ENCODE data around the gene TEC. TPM values are rescaled to one million over a fixed set of nuclear protein-coding genes. Genes with fewer than 3 reads are reported as not detected.

The TEC gene
- total and polyA plus RNA-seq, 2 of the 8 experiments (the other 6 are each of a cell fraction or from before 2014, with no cell fraction given), result 0.73 to 1.8 TPM

DNA sequence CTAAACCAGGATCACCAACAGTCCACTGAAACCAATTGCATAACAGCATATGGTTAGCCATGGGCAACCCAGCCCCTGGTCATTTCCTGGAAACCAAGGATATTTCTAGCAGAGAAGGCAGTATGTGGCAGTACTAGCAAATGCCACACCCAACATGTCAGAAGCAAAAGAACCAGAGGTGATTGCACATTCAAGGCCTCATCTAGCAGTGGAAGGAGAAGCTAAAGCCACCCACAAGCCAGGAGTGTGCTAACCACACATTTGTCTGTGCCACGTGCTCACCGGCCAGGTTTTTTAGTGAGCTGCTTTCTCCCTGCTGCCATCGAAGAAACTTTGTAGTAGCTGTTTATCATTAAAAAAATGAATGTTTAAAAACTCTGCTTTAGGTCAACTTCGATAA is 42.0 kb downstream of the TEC start:
- Histone ChIP-seq H2BK20ac (ENCODE audit: low read length) (no peak overlapping the region), H3K4me2 (ENCODE audit: insufficient read depth in 1 of 2, low read depth in 2 of 2, low read length in 2 of 2) (no peak overlapping the region), H3K14ac (ENCODE audit: insufficient read length) (no peak overlapping the region), H3K4ac (replicated peaks; ENCODE audit: insufficient read length, low read depth, low read length) (no peak overlapping the region), H3K79me1 (ENCODE audit: low read depth, low read length) (no peaks in the 10 kb centered on the region), H3K27me3 (replicated peaks in 1 of 4; ENCODE audit: control insufficient read depth in 3 of 4, extremely low read depth in 1 of 4, insufficient read depth in 3 of 4, low read length in 3 of 4) (no peaks in the 10 kb centered on the region), H2AFZ (ENCODE audit: low read length) (no peak overlapping the region), H3K56ac (replicated peaks; ENCODE audit: insufficient read length, low read depth, low read length) (no peak overlapping the region), H2BK5ac (ENCODE audit: low read depth, low read length) (no peak overlapping the region), H3K27ac (ENCODE audit: low read depth, low read length) (no peak overlapping the region), H3K9me3 (ENCODE audit: insufficient read depth in 2 of 2, low read depth in 1 of 2, low read length in 1 of 2) (no peaks in the 10 kb centered on the region), H2AK5ac (ENCODE audit: low read depth, low read length) (no peak overlapping the region), H3K4me3 (ENCODE audit: extremely low read depth in 1 of 4, insufficient read depth in 2 of 4, low read depth in 3 of 4, low read length in 4 of 4) (no peak overlapping the region), H3K9ac (replicated peaks in 1 of 4; ENCODE audit: extremely low read depth in 1 of 4, low read depth in 3 of 4, low read length in 3 of 4) (no peak overlapping the region), H3K23me2 (ENCODE audit: low read depth, low read length) (no peaks in the 10 kb centered on the region), H4K20me1 (replicated peaks in 1 of 2; ENCODE audit: control insufficient read depth in 1 of 2, insufficient read depth in 2 of 2, low read length in 2 of 2) (no peaks in the 10 kb centered on the region), H3K4me1 (replicated peaks in 1 of 4; ENCODE audit: control insufficient read depth in 3 of 4, insufficient read depth in 4 of 4, low read length in 3 of 4) (peaks cover 0 to 4% (median 2%) of the 10 kb centered on the region in 4 experiments; a peak in 2 of 7 replicates), H4K5ac (ENCODE audit: insufficient read length, low read depth, low read length) (no peak overlapping the region), H4K91ac (replicated peaks; ENCODE audit: insufficient read length, low read length) (no peak overlapping the region), H4K8ac (ENCODE audit: extremely low read depth, insufficient read depth, low read length) (no peak overlapping the region), H3K23ac (ENCODE audit: insufficient read length) (no peak overlapping the region), H3K79me2 (ENCODE audit: control insufficient read depth in 1 of 2, insufficient read depth in 2 of 2, low read length in 2 of 2) (no peaks in the 10 kb centered on the region), H2BK15ac (ENCODE audit: low read length) (no peak overlapping the region), H2BK12ac (ENCODE audit: low read depth, low read length) (no peak overlapping the region), H3K18ac (ENCODE audit: extremely low read depth, low read length) (no peak overlapping the region), H3K36me3 (ENCODE audit: control insufficient read depth in 2 of 4, insufficient read depth in 4 of 4, low read length in 3 of 4) (no peaks in the 10 kb centered on the region), H2BK120ac (replicated peaks; ENCODE audit: low read depth, low read length) (no peak overlapping the region)
- DNase-seq (ENCODE audit: low read depth in 1 of 2, low spot score in 2 of 2), result no peak
- ChIA-PET CTCF (ENCODE audit: partially characterized antibody) (interaction anchor here (1.5 kb wide), 1 partner anchor 99 kb away, joined by 4 read pairs; no protein-coding TSS in a partner anchor), POLR2A (ENCODE audit: partially characterized antibody) (no interaction called here)
- no peak for FAIRE-seq
- TF ChIP-seq, protein P1, sequence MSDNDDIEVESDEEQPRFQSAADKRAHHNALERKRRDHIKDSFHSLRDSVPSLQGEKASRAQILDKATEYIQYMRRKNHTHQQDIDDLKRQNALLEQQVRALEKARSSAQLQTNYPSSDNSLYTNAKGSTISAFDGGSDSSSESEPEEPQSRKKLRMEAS (IDR thresholded peaks at IDR 0.05), result no peak
- no peak for TF ChIP-seq POLR2A (IDR thresholded peaks at IDR 0.05; ENCODE audit: control extremely low read depth in 1 of 2, low read depth in 2 of 2, low read length in 2 of 2)
- WGBS, 2 experiments (ENCODE audit: extremely low coverage in 1 of 2, insufficient coverage in 1 of 2, insufficient read length in 1 of 2, insufficient replicate concordance in 2 of 2, low coverage in 1 of 2, low lambda C conversion rate in 2 of 2, missing lambda C conversion rate in 1 of 2), result 81% methylated on average over 4 of the region's 4 CpGs; no CpG with 5 or more reads in 1 of the 2 experiments

Measured in H1 (cell line).